Measurements from ENCODE around the gene CHN2. TPM values are rescaled to one million over a fixed set of nuclear protein-coding genes. Genes with fewer than 3 reads are reported as not detected.

Gene CHN2
- total RNA-seq, 1 donor from 2014 or later: 20.2 TPM

- no peak for DNase-seq (ENCODE audit: low spot score)
These were observed 230.4 kb downstream of the CHN2 start for GRCh38 chr7:29424984-29425309.

GRCh38 chr7:29426587-29426986, 232.0 kb downstream of the CHN2 start:
- DNase-seq (ENCODE audit: low spot score): no peak

- no peak for DNase-seq (ENCODE audit: low spot score)
These were observed 234.8 kb downstream of the CHN2 start for GRCh38 chr7:29429401-29429800.

- DNase-seq (ENCODE audit: low spot score): no peak
These were observed 235.8 kb downstream of the CHN2 start for GRCh38 chr7:29430279-29430949.

- DNase-seq (ENCODE audit: low spot score): no peak
These were observed 237.1 kb downstream of the CHN2 start for GRCh38 chr7:29431686-29432085.

GRCh38 chr7:29432721-29433120, 238.1 kb downstream of the CHN2 start:
- peak; percentile 20 for DNase-seq (ENCODE audit: low spot score)

GRCh38 chr7:29434380-29434768, 239.8 kb downstream of the CHN2 start:
- no peak for DNase-seq (ENCODE audit: low spot score)

- DNase-seq (ENCODE audit: low spot score): no peak
These were observed 240.6 kb downstream of the CHN2 start for GRCh38 chr7:29435167-29435566.

- DNase-seq (ENCODE audit: low spot score): no peak
These were observed 241.3 kb downstream of the CHN2 start for GRCh38 chr7:29435902-29436301.

- DNase-seq (ENCODE audit: low spot score): no peak
These were observed 247.6 kb downstream of the CHN2 start for GRCh38 chr7:29442146-29442545.

- DNase-seq (ENCODE audit: low spot score): no peak
These were observed 249.0 kb downstream of the CHN2 start for GRCh38 chr7:29443552-29443951.

GRCh38 chr7:29444267-29444666, 249.7 kb downstream of the CHN2 start:
- no peak for DNase-seq (ENCODE audit: low spot score)

GRCh38 chr7:29445736-29446135, 251.2 kb downstream of the CHN2 start:
- DNase-seq (ENCODE audit: low spot score): no peak

- DNase-seq (ENCODE audit: low spot score): no peak
These were observed 253.3 kb downstream of the CHN2 start for GRCh38 chr7:29447828-29448227.

GRCh38 chr7:29449569-29450260, 255.1 kb downstream of the CHN2 start:
- no peak for DNase-seq (ENCODE audit: low spot score)

- no peak for DNase-seq (ENCODE audit: low spot score)
These were observed 258.4 kb downstream of the CHN2 start for GRCh38 chr7:29453021-29453420.

- DNase-seq (ENCODE audit: low spot score): no peak
These were observed 259.9 kb downstream of the CHN2 start for GRCh38 chr7:29454464-29454863.

- DNase-seq (ENCODE audit: low spot score): no peak
These were observed 260.4 kb downstream of the CHN2 start for GRCh38 chr7:29454899-29455451.

- DNase-seq (ENCODE audit: low spot score): no peak
These were observed 262.6 kb downstream of the CHN2 start for GRCh38 chr7:29457141-29457561.

GRCh38 chr7:29457565-29458011, 263.0 kb downstream of the CHN2 start:
- DNase-seq (ENCODE audit: low spot score): peak; percentile 39

- DNase-seq (ENCODE audit: low spot score): no peak
These were observed 264.4 kb downstream of the CHN2 start for GRCh38 chr7:29458933-29459332.

GRCh38 chr7:29459589-29459988, 265.0 kb downstream of the CHN2 start:
- DNase-seq (ENCODE audit: low spot score): no peak

- no peak for DNase-seq (ENCODE audit: low spot score)
These were observed 267.4 kb downstream of the CHN2 start for GRCh38 chr7:29461996-29462395.
